Chondrocyte (in vitro differentiated cells): Measurements from ENCODE around the gene BTG3. TPM values are rescaled to one million over a fixed set of nuclear protein-coding genes. Genes with fewer than 3 reads are reported as not detected.

ENCODE experiments used
- DNase-seq: peaks from one replicate; pipeline ENCODE4 v3.0.0; 2021; ENCODE audit warnings: mixed read lengths, low spot score
- H3K27ac Mint-ChIP-seq: one replicate; pipeline ENCODE4 v1.8.0; 2021; ENCODE audit warnings: mild to moderate bottlenecking, moderate library complexity, mixed read lengths; ENCODE audit not compliant: unreplicated experiment
- H3K27me3 Mint-ChIP-seq: 2 replicates; pipeline ENCODE4 v1.8.0; 2021; ENCODE audit warnings: low read depth, mixed read lengths
- H3K36me3 Mint-ChIP-seq: 2 replicates; pipeline ENCODE4 v1.8.0; 2021; ENCODE audit warnings: low read depth, mixed read lengths
- H3K4me1 Mint-ChIP-seq: 2 replicates; pipeline ENCODE4 v1.8.0; 2021; ENCODE audit warnings: low read depth, mild to moderate bottlenecking, mixed read lengths
- H3K4me3 Mint-ChIP-seq: one replicate; pipeline ENCODE4 v1.8.0; 2021; ENCODE audit warnings: mild to moderate bottlenecking, moderate library complexity, mixed read lengths; ENCODE audit not compliant: unreplicated experiment
- H3K9me3 Mint-ChIP-seq: 2 replicates; pipeline ENCODE4 v1.8.0; 2021; ENCODE audit warnings: low read depth, mixed read lengths
- total RNA-seq: library from RNA; stranded (reverse); gene quantifications from 3 replicates; pipeline ENCODE4 v1.2.1, GENCODE V29; 2021
- TF ChIP-seq, protein P1 (sequence below): fragments of 200-600 bp; sonication (generic); IDR thresholded peaks from 2 replicates; pipeline ENCODE4 v1.5.0; 2021; ENCODE audit warnings: antibody characterized with exemption, mild to moderate bottlenecking, moderate library complexity

BTG3 gene
- total RNA-seq, 1 donor from 2014 or later = 22.0 TPM

DNA sequence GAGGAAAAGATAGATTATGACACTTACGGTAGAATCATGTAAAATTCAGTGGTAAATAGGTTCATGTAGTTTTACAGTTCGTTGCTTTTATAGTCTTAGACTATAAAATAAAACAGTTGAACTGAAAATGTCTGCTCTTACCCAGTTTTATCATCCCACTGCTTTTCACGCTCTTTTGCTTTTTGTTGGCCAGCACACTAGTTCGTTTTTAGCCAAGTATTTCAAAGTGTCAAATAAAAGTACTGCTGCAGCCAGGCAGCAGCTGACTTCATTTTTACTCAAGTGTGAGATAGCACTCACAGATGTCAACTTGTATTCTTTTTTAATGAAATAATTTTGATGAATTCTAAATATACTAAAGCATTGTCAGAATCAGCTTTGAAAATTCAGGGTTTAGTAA, 18.5 kb upstream of the BTG3 start:
- H3K27me3 Mint-ChIP-seq = peaks cover 3% of the 10 kb centered on the region
- DNase-seq = no peak
- no peak overlapping the region for H3K27ac Mint-ChIP-seq
- H3K36me3 Mint-ChIP-seq = no peaks in the 10 kb centered on the region
- TF ChIP-seq, protein P1, sequence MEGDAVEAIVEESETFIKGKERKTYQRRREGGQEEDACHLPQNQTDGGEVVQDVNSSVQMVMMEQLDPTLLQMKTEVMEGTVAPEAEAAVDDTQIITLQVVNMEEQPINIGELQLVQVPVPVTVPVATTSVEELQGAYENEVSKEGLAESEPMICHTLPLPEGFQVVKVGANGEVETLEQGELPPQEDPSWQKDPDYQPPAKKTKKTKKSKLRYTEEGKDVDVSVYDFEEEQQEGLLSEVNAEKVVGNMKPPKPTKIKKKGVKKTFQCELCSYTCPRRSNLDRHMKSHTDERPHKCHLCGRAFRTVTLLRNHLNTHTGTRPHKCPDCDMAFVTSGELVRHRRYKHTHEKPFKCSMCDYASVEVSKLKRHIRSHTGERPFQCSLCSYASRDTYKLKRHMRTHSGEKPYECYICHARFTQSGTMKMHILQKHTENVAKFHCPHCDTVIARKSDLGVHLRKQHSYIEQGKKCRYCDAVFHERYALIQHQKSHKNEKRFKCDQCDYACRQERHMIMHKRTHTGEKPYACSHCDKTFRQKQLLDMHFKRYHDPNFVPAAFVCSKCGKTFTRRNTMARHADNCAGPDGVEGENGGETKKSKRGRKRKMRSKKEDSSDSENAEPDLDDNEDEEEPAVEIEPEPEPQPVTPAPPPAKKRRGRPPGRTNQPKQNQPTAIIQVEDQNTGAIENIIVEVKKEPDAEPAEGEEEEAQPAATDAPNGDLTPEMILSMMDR = no peak
- H3K4me3 Mint-ChIP-seq = no peak overlapping the region
- no peaks in the 10 kb centered on the region for H3K4me1 Mint-ChIP-seq
- H3K9me3 Mint-ChIP-seq = no peaks in the 10 kb centered on the region

DNA sequence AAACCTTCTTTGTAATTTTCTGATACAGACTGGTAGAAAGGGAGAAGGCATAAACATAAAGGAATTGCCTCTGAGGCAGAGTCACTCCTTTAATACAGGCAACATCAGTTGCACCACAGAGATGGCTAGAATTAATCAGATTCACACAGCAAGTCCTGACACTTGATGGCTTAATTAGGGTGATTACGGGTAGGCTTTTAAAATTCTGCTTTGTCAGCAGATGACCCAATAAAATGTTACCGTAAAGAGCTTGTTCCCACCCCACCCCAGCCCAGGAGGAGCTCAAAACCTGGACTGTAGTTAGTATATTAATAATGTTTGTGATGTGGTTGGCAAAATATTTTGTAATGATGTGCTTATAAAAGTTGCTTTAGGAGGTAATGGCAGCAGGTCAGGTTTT, 9.3 kb upstream of the BTG3 start:
- DNase-seq = no peak
- TF ChIP-seq, protein P1 = no peak
- Mint-ChIP-seq H3K36me3 (no peaks in the 10 kb centered on the region), H3K27me3 (peaks cover 28% of the 10 kb centered on the region), H3K4me1 (no peaks in the 10 kb centered on the region), H3K4me3 (no peak overlapping the region), H3K27ac (no peak overlapping the region), H3K9me3 (no peaks in the 10 kb centered on the region)

DNA sequence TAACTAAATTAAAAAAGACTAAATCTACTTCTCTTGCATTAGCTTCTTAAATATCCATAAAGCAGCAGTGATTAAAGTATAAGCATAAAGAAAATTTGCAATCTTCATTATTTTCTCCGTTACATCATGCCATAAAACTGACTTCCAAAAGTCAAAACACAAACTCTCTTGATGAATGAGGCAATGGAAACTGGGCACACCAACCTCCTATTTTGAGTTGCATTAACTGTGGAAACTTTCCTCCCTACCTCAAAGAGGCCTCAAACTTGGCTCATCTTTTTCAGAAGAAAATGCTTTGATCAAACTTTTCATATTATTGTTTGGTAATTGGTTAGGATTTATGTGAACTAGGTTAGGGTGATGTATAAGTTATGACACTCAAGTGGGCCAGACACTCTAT, 4.1 kb upstream of the BTG3 start:
- no peak overlapping the region for H3K27ac Mint-ChIP-seq
- DNase-seq = no peak
- no peaks in the 10 kb centered on the region for H3K9me3 Mint-ChIP-seq
- H3K4me1 Mint-ChIP-seq = peaks cover 3% of the 10 kb centered on the region
- TF ChIP-seq, protein P1 = no peak
- peaks cover 2% of the 10 kb centered on the region for H3K27me3 Mint-ChIP-seq
- H3K36me3 Mint-ChIP-seq = no peaks in the 10 kb centered on the region
- H3K4me3 Mint-ChIP-seq = no peak overlapping the region

DNA sequence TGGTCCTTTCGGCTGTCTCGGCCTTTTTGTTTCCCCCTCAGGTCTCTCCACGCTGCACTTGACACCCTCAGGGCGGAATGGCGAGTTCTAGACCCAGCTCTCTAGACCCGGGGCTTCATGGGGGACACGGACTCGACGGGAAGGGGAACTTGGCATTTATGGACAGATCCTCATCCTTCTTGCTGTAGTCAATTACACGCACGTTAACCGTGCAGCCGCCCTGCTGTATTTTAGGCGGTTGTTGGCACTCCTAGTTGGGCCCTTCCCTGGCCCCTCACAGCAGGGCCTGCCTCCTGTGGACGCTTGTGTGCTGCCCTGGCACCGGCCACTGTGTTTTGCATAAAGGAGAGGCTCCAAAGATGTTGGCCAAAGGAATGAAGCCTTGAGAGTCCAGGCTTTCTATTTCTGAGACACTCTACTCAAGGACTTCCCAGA, 558 bp upstream of the BTG3 start:
- Mint-ChIP-seq H3K9me3 (no peaks in the 10 kb centered on the region), H3K27me3 (no peaks in the 10 kb centered on the region), H3K36me3 (no peaks in the 10 kb centered on the region), H3K4me3 (peak overlapping the region; percentile 72), H3K4me1 (peaks cover 21% of the 10 kb centered on the region), H3K27ac (peak overlapping the region; percentile 73)
- TF ChIP-seq, protein P1 = no peak
- no peak for DNase-seq

DNA sequence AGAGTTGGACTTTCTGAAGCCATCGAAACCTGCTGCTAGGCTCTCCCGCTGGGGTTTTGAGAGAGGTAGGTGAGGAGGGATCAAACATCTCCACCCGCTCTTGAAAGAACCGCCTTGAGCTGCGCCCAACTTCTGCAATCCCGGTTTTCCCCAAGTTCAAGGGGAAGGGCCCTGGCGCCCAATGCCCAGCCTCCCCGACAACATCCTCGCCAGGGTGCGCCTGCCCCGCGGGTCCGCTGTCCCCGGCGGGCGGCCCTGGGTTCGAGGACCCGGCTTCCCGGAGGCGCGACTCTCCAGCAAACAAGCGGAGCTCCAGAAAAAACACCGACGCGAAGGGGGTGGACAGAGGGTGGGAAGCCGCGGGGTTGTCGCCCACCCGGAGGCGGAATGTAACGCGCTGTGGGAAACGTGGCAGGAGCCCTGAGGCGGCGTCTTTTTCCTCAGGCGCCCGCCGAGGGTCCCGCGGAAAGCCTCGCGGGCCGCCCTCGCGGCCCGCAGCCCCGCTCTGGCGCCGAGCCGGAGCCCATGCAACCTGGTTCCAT, 607 bp downstream of the BTG3 start:
- TF ChIP-seq, protein P1 = no peak
- no peak for DNase-seq
- Mint-ChIP-seq H3K27ac (peak overlapping the region; percentile 99), H3K4me1 (peaks cover 21% of the 10 kb centered on the region), H3K9me3 (no peaks in the 10 kb centered on the region), H3K4me3 (peak overlapping the region; percentile 89), H3K36me3 (no peaks in the 10 kb centered on the region), H3K27me3 (no peaks in the 10 kb centered on the region)
